Heart left ventricle (tissue), 13 donors: ENCODE measurements around the gene RCVRN.

Experiments
- POLR2A ChIP-seq, 2 donors: fragments of 450-650 bp; IDR thresholded peaks; one replicate each; pipeline ENCODE4 v1.6.1; 2017; ENCODE audit warnings: antibody characterized with exemption in 2 of 2, mild to moderate bottlenecking in 2 of 2, moderate library complexity in 2 of 2
- TF ChIP-seq, protein P1 (sequence below), 12 donors: fragments of 200-600 bp; sonication (generic) in 4 of 12; IDR thresholded peaks; one replicate each; pipeline versions ENCODE4 v1.5.0 to v1.8.0; 2018 to 2022; ENCODE audit warnings: antibody characterized with exemption in 12 of 12, mild to moderate bottlenecking in 5 of 12
- donor health status: ischemic (EF 13 %, LVEDD 7.1; RV severe dilation, severe dysfunction).
- donor health status: DM: no; HTN: yes; CAD: no.
- donor health status: DM: no; HTN: no; CAD: no.
- donor health status: ischemic (EF 25% LVEDD 6.9; RV normal size, moderate dysfunction).
- donor health status: ischemic (EF 25% LVEDD 5.7; RV mildly dilated, moderate dysfunction).
- donor health status: ischemic (EF 35%, LVEDD 5.7; RV mildly dilated, moderate dysfunction).
- donor health status: nonischemic (EF 11% LVEDD 7.7; RV severe dilation, severe dysfunction).
- donor health status: DM: yes; HTN: yes; CAD: no.
- donor health status: PGD.
- donor health status: ischemic (EF 29% LVEDD 5.4; RV normal size, mild dysfunction).
- donor health status: nonischemic (EF 23%, LVEDD 6.1; RV moderate dilation, normal function).

DNA sequence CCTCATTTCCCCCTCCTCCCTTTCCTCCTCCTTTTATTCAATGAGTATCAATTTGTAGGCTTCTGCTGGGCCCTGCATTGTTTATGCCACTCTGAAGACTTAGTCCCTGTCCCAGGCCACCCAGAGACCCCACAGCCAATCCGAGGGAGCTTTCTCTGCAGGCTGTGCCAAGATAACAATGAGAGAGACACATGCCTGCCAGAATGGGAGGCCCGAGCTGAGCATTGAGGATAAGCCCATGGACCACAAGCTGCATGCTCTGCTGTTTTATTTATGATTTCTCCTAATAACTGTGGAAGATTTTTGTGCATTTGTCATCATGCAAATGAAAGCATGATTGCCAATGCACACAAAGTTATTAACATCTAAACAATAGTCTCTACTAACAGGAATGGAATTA, 3.0 kb downstream of the RCVRN start:
- TF ChIP-seq, protein P1, sequence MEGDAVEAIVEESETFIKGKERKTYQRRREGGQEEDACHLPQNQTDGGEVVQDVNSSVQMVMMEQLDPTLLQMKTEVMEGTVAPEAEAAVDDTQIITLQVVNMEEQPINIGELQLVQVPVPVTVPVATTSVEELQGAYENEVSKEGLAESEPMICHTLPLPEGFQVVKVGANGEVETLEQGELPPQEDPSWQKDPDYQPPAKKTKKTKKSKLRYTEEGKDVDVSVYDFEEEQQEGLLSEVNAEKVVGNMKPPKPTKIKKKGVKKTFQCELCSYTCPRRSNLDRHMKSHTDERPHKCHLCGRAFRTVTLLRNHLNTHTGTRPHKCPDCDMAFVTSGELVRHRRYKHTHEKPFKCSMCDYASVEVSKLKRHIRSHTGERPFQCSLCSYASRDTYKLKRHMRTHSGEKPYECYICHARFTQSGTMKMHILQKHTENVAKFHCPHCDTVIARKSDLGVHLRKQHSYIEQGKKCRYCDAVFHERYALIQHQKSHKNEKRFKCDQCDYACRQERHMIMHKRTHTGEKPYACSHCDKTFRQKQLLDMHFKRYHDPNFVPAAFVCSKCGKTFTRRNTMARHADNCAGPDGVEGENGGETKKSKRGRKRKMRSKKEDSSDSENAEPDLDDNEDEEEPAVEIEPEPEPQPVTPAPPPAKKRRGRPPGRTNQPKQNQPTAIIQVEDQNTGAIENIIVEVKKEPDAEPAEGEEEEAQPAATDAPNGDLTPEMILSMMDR (IDR thresholded peaks at IDR 0.05): no peak
- no peak for TF ChIP-seq POLR2A (IDR thresholded peaks at IDR 0.05)
